GM21786 (cell line): ENCODE measurements around the gene IP6K1.
A peak's percentile ranks its signal among the peaks of the same experiment; 100 is the strongest.
"Not testable (repeated sequence)": the region's sequence is repeated elsewhere in the genome, so short reads cannot be mapped to it uniquely, and the experiment has no call there.

ENCODE experiments used
- ATAC-seq: cut with Tn5 transposase; IDR thresholded peaks from one replicate; pipeline ENCODE4 v1.9.1; 2021; ENCODE audit not compliant: unreplicated experiment

IP6K1 gene

DNA sequence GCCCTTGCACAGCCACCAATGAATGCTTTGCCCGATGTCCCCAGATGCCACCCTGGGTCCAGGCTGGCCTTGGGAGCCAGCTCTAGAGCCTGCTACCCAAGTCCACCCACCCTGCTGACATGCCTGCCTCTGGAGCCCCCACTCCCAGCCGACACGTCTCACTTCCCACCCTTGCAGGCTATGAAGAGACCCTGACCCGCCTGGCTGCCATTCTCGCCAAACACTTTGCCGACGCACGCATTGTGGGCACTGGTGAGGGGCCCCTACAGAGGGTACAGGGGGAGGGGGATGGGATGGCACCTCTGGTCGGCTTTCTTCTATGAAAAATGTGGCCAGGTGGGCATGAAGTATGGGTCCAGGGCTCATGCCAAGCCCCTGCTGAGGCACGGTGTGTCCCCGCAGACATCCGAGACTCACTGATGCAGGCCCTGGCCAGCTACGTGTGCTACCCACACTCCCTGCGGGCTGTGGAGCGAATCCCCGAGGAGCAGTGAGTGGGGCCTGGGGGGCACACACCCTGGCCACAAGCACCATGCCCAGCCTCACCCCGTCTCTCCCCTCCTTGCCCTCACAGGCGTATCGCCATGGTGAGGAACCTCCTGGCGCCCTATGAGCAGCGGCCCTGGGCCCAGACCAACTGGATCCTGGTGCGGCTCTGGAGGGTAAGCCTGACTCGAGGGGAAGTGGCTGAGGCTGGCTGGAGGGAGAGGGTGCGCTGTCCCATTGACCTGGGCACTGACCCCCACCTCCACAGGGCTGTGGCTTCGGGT, 72.8 kb downstream of the IP6K1 start:
- ATAC-seq: no peak

DNA sequence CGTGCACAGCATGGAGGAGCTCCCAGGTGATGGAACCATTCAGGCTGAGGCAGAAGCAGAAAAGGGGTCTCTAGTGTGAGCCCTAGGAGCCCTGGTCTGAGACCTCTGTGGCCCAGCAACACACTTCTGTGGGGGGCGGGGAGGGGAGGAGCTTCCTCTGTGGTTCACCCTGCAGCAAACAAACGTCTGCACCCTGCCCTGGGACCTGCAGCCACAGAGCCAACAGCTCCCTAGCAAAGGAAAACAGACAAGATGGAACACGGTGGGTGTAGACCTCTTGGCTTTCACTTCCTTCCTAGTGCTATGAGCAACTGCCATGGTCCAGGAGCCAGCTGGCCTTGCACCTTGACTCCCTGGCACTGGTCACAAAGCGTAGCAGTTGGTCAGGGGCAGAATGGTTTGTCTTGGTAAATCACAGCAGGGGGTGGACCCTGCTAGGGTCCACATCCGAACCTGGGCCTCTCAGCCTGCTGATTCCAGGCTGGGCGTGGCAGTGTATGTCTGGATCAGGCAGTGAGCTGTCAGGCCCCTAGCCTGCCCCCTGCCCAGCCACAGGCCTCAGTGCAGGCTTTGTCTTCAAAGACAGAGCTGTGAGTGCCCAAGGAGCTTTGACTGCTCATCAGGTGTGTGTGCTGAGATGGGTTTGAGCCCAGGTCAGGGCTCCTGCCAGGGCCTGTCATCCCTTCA, 73.6 kb downstream of the IP6K1 start:
- no peak for ATAC-seq

DNA sequence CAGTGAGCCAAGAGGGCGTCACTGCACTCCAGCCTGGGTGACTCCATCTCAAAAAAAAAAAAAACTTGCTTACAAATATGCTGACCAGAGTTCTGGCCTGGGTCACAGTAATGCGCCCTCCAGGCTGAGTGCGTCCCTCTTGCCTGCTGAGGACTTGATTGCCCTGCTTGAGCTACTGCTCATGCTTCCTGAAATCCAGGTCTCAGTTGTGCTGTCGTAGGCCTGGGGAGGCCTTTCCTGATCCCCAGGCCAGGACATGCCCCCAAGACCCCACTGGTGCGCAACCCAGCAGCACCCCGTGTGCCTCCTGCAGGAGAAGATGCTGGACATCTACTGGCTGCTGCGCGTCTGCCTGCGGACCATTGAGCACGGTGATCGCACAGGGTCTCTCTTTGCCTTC, 74.2 kb downstream of the IP6K1 start:
- ATAC-seq: no peak

DNA sequence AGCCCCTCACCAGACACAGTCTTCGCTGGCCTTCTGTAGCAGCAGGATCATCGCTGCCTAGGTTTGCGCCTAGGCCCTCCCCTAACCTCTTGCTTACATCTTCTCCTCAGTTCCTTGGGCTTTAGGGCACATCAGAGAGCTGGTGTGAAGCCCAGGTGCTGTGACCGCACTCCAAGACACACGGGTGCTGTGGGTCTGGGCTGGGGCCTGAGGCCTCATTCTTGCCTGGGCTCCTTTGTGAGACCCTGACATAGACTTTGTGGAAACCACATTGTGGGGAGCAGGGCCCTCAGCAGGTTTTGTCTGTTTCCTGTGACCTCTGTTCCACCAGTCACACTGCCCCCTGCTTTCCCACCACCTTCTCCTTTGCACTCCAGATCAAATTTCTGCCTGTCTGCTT, 74.9 kb downstream of the IP6K1 start:
- ATAC-seq: no peak

DNA sequence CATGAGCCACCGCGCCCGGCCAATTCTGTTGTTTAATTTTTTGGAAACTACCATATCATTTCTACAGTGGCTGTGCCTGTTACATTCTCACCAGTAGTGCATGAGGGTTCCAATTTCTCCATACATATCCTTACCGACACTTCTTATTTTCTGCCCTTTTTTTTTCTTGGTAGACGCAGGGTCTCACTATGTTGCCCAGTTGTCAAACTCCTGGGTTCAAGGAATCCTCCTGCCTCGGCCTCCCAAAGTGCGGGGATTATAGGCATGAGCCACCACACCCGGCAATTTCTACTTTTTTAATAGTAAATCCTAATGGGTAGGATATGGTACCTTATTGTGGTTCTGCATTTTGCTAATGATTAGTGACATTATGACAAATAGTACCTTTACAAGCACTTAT, 76.5 kb downstream of the IP6K1 start:
- no peak for ATAC-seq

DNA sequence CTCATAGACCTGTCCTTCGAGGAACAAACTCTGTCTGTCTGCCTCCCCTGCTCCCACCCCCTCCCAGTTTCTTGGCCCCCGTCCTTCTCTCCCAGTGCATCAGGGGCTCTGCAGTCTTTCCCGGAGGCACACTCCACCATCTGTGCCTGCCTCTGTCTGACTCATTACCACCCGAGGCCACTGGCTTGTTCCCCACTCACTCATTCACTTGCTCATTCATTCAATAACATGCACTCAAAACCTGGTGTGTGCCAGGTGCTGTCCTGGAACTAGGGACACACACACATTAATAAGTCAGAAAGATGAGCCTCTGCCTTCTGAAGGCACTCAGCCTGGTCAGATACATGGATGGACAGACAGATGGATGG, 79.2 kb downstream of the IP6K1 start:
- ATAC-seq: no peak

DNA sequence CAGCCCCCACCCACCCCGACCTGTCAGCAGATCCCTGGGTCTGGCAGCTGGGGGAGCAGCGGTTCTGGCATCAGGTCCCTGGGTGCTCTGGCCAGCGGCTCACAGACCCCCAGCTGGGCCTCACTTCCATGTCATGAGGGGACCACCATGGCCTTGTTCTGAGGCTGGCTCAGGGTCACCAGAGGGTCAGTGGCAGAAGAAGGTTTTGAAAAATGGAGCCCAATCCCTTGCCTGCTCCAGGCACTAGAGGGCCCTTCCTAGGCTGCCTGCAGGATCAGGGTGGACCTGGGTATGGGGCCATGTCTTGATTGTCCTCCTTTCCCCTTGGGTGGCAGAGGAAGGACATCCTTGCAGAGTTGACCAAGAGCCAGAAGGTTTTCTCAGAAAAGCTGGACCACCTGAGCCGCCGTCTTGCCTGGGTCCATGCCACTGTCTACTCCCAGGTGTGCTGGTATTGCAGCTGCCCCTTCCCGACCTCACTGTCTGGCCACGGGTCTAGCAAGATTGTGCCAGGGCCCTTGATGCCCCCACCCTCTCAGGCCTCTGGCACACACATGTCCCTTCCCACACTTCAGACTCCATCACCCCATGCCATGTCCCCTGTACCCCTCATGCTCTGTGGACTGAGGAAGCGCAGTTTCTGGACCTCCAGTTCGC, 79.8 kb downstream of the IP6K1 start:
- no peak for ATAC-seq

DNA sequence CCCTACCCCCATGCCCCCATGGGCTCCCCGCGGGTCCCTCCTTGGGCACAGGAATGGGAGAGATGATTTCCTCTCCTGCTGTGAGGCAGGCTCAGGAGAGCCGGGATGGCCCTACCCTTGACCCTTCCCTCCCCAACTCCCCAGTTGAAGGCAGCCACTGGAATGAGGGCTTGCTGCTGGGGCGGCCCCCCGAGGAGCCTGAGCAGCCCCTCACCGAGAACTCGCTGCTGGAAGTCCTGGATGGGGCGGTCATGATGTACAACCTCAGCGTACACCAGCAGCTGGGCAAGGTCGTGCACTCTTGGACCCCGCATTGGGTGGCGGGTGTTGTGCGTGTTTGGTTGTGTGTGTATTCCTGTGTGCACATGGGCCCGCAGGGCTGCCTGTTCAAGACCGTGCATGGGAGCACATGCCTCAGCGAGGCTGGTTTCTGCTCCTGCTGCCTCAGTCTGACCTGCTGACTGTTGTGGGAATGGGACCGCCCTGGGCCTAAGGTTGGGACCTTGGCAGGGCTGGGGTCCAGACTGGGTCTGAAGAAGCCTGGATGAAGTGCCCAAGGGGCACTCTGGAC, 80.9 kb downstream of the IP6K1 start:
- no peak for ATAC-seq

DNA sequence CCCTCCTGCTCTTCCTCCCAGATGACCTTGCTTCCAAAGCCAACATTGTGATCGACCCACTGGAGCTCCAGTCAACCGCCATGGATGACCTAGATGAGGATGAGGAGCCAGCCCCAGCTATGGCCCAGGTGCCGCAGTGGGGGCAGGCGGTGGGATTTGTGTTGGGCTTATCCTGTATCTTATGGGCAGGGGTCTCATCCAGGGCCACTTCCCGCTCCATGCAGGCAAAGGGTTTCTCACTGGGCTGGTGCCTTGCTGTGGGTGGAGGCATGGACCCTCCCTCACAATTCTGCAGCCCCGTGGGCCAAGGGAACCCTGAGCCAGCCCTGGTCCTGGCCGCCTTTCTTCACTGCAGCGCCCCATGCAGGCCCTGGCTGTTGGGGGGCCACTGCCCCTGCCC, 81.7 kb downstream of the IP6K1 start:
- ATAC-seq: no peak

DNA sequence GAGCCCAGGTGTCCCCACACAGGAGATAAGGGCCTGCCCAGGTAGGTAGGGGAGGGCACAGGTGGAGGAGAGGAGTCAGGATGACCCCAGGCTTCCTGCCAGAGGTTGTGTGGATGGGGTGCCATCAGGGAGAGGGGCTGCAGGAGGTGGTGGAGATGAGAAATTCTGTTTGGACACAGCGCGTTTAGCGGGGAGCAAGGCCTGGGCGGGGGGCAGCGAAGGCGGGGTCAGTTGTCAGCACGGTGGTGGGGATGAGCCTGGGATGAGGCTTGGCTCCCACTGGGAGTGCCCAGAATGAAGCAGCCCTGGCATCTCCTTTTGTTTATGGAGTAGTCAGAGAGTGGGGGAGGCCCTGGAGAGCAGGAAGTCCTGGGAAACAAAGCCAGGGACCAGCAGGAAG, 82.4 kb downstream of the IP6K1 start:
- no peak for ATAC-seq

DNA sequence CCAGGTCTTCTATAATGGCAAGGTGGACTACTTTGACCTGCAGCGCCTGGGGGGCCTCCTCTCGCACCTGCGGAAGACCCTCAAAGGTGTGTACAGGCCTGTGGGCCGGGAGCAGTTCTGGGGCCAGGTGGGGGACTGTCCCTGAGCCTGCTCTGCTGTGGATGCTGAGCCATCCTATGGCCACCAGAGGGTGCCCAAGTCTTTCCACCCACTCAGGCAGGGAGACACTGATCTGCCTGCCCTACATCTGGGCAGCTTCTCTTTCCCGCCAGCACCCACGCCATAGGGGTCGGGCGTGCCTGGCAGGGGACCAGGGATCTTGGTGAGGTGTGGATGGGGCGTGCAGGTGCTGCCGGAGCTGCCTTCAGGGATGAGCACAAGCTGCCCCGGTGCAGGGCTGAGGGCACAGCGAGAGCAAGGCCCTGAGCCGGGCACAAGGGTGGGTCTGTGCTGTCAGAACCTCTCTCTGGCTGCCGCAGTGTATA, 82.9 kb downstream of the IP6K1 start:
- ATAC-seq: peak; percentile 69

DNA sequence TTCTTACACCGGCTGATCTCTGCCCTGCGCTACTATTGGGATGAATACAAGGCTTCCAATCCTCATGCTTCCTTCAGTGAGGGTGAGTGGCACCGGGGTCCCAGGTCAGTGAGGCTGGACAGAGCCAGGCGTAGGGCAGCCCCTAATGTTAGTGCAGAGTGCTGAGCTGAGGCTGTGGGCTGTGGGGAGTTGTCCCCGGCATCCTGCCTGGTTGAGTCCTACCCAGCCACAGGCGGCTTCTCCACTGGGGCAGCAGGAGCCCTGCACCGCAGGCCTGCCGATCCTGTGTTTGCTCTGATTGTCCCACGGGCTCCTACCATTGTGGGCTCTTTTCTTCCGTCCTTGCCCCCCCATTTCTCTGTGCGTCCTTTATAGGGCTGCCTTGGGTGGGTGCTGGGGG, 83.7 kb downstream of the IP6K1 start:
- no peak for ATAC-seq

DNA sequence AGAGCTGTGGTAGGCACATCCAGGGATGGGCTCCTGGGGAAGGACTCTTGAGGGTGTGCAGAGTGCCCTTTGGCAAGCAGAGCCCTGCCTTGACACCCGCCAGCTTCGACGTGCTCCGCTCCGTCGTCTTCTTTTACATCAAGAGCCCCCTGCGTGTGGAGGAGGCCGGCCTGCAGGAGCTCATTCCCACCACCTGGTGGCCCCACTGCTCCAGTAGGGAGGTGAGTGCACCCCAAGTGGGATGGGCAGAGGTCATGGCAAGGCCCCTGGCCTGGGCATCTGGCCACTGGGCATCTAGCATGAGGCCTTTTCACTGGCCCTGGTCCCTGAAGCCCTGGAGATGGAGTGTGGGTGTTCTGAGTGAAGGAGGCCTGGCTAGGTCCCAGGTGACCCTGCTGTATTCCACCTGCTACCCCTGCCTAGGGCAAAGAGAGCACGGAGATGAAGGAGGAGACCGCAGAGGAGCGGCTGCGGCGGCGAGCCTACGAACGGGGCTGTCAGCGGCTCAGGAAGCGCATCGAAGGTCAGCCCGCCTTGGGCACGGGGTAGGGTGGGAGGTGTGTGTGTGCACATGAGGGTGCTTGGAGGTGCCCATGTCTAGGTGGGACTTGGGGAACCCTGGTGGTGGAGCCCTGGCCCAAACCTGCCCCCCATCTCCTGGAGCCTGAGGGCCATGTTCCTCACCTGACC, 84.8 kb downstream of the IP6K1 start:
- ATAC-seq: no peak

DNA sequence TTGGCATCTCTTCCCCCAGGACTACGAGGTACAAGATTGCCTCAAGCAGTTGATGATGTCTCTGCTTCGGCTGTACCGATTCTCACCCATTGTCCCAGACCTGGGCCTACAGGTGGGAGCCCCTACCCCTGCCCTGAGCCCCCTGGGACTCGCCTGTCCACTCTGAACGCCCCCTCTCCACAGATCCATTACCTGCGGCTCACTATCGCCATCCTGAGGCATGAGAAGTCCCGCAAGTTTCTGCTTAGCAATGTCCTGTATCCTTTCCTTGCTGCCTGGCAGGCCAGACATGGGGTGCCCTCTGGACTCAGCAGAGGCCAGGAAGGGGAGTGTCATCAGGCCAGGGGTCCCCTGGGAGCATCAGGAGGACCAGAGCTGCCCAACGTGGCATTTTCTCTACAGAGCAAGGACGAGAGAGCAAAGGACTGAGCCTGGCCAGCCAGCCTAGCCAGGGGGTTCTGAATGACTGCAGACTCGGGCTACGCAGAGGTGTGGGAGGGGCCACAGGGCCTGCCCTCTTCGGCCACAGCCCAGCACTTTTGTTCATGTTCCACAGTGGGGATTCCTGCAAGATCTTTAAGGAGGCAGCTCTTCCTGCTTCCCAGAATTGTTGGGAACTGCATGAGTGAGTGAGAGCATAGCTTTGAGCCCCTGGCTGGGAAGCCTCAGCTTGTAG, 85.8 kb downstream of the IP6K1 start:
- ATAC-seq: no peak

DNA sequence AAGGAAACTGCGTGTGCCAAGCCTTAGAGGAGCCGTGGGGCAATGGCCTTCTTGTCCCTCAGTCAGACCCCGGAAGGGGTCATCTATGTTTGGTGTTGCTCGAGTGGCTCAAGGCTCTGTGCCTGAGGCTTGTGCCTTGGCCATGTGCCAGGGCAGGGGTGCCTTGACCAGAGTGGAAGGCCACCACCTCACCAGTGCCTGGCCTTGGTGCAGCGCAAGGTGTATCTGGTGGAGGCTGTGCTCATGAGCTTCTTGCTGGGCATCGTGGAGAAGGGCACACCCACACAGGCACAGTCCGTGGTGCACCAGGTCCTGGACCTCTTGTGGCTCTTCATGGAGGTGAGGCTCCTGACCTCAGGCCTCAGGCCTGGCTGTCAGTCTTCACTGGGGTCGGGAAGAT, 86.3 kb downstream of the IP6K1 start:
- ATAC-seq: no peak

DNA sequence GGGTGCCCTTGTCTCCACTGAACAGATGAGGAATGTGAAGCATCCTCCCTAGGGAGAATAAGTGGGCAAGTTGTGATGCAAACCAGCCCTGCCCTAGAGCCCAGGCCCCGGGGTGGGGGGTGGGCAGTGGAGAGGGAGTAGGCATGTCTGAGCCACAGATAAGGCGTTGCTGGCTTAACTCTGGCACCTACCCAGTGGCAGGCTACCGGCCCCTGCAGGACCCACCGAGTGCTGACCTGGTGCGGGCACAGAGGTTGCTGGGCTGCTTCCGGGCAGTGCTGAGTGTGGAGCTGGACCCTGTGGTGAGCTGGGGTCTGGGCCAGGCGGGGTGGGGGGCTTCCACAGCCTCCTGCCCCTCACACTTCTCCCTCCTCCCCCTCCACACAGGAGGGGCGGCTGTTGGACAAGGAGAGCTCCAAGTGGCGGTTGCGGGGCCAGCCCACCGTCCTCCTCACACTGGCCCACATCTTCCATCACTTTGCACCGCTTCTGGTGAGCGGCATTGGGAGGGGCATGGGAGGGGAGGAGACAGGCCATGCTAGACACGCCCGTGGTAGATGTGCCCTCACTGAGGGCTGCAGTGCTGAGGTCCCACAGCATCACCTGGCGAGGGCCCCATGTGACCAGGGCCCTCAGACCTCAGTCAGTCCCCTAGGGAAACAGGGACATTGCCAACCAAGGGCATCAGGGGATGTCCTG, 86.9 kb downstream of the IP6K1 start:
- no peak for ATAC-seq

DNA sequence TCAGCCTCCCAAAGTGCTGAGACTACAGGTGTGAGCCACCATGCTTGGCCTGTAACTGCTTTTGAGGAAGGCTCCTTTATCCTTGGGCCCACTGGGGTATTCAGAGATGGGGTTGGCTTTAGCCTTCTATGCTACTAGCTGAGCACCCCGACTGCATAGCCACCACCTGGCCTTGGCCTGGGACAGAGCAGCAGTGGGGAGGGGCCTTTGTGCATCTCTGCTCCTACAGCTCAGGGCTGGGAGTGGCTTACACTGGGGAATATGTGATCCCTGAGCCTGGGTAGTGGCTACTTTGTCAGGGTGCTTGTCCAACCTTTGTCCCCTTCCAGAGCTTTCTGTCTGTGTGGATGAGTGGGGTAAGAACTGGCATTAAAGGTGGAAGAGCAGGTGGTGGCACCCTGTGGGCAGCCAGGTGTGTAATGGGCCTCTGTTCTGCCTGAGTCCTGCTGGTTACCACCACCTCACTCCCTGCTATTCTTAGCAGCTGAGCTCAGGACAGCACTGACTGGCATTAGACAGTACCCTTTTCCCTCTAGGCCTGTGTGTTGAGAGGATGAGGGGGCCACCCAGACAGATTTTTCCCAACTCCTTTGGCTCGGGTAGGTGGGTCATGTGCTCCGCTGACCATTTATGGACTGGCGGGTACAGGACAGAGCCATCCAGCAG, 90.9 kb downstream of the IP6K1 start:
- not testable (repeated sequence) for ATAC-seq

DNA sequence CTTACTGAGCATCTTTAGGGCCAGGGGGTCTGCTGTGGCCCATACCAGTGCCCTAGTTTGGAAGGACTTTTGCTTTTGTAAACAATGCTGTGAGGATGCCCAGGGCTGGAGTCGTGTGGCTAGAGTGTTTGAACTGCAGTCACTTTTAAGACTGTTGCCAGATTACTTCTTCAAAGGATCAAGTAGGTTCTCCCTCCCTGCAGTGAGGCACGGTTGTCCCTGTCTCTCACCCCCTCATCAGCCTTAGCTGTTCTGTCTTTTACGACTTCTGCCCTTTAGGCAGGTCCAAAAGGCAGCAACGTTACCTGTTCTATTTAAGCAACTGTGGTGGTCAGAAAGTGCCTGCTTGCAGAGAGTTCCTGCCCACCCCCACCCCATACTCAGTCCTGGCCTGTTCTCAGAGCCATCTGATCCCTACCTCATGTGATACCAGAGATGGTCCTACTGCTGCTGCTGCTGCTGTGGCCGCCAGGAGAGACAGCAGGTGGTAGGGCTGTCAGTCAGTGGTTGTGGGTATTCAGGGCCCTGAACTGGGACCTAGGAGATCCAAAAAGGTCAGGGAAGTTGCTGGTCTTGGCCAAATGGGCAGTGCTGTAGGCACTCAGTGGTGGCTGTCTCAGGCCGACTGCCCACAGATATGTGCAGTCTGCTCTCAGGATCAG, 91.8 kb downstream of the IP6K1 start:
- ATAC-seq: not testable (repeated sequence)

DNA sequence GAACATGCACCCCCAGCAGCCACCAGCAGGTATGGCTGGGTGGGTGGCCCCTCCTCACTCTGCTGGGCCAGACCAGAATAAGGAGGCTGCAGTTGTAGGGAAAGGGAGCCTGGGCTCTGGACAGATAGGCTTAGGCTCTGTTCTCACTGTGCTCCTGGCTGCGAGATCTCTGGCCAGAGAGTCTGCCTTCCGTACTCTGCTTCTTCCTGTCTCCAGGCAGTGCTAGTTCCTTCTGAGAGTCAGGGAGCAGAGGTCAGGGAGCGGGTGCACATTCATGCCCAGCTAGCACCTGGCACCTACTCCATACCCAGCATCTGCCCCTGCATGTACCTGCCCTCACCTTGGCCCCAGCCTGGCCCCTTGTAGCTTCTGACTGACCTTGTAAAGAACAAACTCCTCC, 94.9 kb downstream of the IP6K1 start:
- ATAC-seq: not testable (repeated sequence)
